ENCODE measurements around the gene ASXL3. TPM values are rescaled to one million over a fixed set of nuclear protein-coding genes. Genes with fewer than 3 reads are reported as not detected.

ASXL3 gene
- total RNA-seq, 1 donor from 2014 or later: 8.2 TPM

DNA sequence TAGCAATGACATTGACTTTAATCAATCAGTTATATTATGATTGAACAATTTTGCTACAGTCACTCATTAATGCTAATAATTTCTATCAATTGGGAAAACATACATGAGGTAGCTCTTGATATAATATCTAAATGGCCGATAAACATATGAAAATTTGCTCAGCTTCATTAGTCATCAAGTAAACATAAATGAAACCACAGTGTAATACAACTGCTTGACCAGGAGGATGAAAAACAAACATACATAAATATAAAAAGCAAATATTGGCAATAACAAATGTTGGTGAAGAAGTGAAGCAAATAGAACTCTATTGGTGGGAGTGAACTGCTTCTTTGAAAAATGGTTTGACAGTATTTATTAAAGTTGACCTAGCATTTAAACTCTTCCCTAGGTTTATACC, 130.9 kb downstream of the ASXL3 start:
- Mint-ChIP-seq H3K4me3 (ENCODE audit: unreplicated experiment) (no peak overlapping the region), H3K9me3 (ENCODE audit: unreplicated experiment) (no peaks in the 10 kb centered on the region), H3K36me3 (ENCODE audit: low read depth, unreplicated experiment) (no peaks in the 10 kb centered on the region), H3K4me1 (ENCODE audit: low read depth, unreplicated experiment) (peaks cover 2% of the 10 kb centered on the region), H3K27ac (ENCODE audit: unreplicated experiment) (no peak overlapping the region), H3K27me3 (ENCODE audit: low read depth, unreplicated experiment) (no peaks in the 10 kb centered on the region)
- Histone ChIP-seq H3K4me3 (ENCODE audit: insufficient read depth, low read depth, low read length) (no peak overlapping the region), H3K79me2 (ENCODE audit: insufficient read depth, low read length) (no peaks in the 10 kb centered on the region), H3K4me1 (ENCODE audit: insufficient read depth, low read length) (no peaks in the 10 kb centered on the region), H2AFZ (ENCODE audit: low read depth, low read length) (no peak overlapping the region), H3K4me2 (ENCODE audit: low read length) (no peak overlapping the region), H4K20me1 (ENCODE audit: insufficient read depth, low read length) (no peaks in the 10 kb centered on the region), H3K27ac (ENCODE audit: low read depth, low read length) (no peak overlapping the region), H3K9me3 (ENCODE audit: insufficient read depth, low read depth, low read length) (no peaks in the 10 kb centered on the region), H3K36me3 (ENCODE audit: insufficient read depth, low read length) (no peaks in the 10 kb centered on the region), H3K9ac (ENCODE audit: low read length) (no peak overlapping the region), H3K27me3 (ENCODE audit: insufficient read depth, low read length) (no peaks in the 10 kb centered on the region)
- TF ChIP-seq CTCF (IDR thresholded peaks at IDR 0.05; ENCODE audit: insufficient read depth, low read depth, low read length): no peak
- no peak for TF ChIP-seq EZH2 (IDR thresholded peaks at IDR 0.05; ENCODE audit: insufficient read depth, low read length)
- no peak for FAIRE-seq
- no peak for DNase-seq (ENCODE audit: low read depth)

DNA sequence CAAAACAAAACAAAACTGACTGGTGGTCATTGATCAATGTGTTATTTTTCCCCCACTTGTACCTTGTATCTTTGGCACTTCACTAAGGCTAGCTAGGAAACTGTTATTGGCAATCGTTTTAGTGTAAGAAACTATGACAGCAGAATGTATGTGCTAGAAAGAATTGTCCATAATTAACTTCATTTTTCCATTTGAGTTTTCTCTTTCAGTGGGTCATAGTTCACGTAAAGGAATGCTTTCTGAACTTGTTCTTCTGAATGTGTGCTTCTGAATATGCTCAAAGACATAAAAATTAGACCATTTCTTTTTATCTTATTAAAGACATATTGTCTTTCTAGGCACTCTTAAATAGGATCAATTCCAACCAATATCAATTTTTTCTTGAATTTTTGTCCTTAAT, 132.2 kb downstream of the ASXL3 start:
- H3K9me3 ChIP-seq (ENCODE audit: insufficient read depth, low read depth, low read length): no peaks in the 10 kb centered on the region
- H3K27me3 Mint-ChIP-seq (ENCODE audit: low read depth, unreplicated experiment): no peaks in the 10 kb centered on the region

More for the DNA sequence above, 132.2 kb downstream of the ASXL3 start:
- no peak overlapping the region for H3K27ac Mint-ChIP-seq (ENCODE audit: unreplicated experiment)
- no peaks in the 10 kb centered on the region for H3K27me3 ChIP-seq (ENCODE audit: insufficient read depth, low read length)
- no peaks in the 10 kb centered on the region for H3K4me1 ChIP-seq (ENCODE audit: insufficient read depth, low read length)
- H2AFZ ChIP-seq (ENCODE audit: low read depth, low read length): no peak overlapping the region
- DNase-seq (ENCODE audit: low read depth) (no peak), FAIRE-seq (no peak)
- peaks cover 2% of the 10 kb centered on the region for H3K4me1 Mint-ChIP-seq (ENCODE audit: low read depth, unreplicated experiment)
- H3K36me3 ChIP-seq (ENCODE audit: insufficient read depth, low read length): no peaks in the 10 kb centered on the region
- H3K9me3 Mint-ChIP-seq (ENCODE audit: unreplicated experiment): no peaks in the 10 kb centered on the region
- no peak overlapping the region for H3K4me3 Mint-ChIP-seq (ENCODE audit: unreplicated experiment)
- no peak overlapping the region for H3K27ac ChIP-seq (ENCODE audit: low read depth, low read length)
- no peaks in the 10 kb centered on the region for H3K79me2 ChIP-seq (ENCODE audit: insufficient read depth, low read length)
- H3K4me3 ChIP-seq (ENCODE audit: insufficient read depth, low read depth, low read length): no peak overlapping the region
- H4K20me1 ChIP-seq (ENCODE audit: insufficient read depth, low read length): no peaks in the 10 kb centered on the region
- H3K36me3 Mint-ChIP-seq (ENCODE audit: low read depth, unreplicated experiment): peaks cover 4% of the 10 kb centered on the region
- no peak overlapping the region for H3K4me2 ChIP-seq (ENCODE audit: low read length)
- H3K9ac ChIP-seq (ENCODE audit: low read length): no peak overlapping the region
- TF ChIP-seq CTCF (IDR thresholded peaks at IDR 0.05; ENCODE audit: insufficient read depth, low read depth, low read length) (no peak), EZH2 (IDR thresholded peaks at IDR 0.05; ENCODE audit: insufficient read depth, low read length) (no peak)
